NCI-H1092 treated with DMSO at 0.1 percent for 48 hours (cell line): ENCODE results near the gene NRXN2.

Source experiments
- DNase-seq: peaks from one replicate; lab custom pipeline; 2025; lab: John Stamatoyannopoulos, UW

The NRXN2 gene

DNA sequence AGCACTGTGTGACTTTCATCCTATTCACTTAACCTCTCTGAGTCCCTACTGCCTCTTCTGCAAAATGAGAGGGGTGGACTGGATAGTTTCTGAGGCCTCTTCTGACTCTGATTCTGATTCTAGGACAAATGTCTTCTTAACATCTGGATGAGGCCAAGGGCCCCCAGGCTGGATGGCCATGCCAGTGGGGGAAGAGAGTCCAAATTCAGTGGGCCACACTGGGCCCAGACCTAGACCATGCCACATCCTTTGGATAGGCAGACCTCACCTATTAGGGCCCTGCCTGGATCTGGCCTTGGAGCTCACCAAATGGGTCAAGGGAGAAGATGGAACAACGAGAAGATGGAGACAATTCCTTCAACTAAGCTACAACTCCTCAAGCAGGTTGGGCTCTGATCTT lies 24.6 kb downstream of the NRXN2 start:
- no peak for DNase-seq

- DNase-seq = no peak
These were observed 25.2 kb downstream of the NRXN2 start for GRCh38 chr11:64697663-64698375.

DNA sequence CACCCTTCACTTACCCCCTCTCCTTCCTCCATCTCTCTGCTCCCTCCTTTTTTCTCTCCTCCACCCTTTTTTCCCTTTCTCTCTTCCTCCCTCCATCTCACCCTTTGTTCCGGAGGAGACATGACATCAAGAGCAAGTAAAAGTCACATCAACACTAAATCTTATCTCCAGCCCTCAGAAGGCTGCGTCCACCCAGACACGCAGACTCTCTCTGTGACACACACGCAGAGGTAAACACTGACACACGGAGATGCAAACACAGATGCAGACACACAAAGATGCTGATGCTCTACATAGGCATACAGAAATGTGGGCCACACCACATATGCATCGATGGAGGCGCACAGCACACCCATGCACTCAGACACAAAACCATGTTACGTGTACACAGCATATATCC lies 27.0 kb downstream of the NRXN2 start:
- DNase-seq = no peak

- no peak for DNase-seq
These were observed 27.4 kb downstream of the NRXN2 start for GRCh38 chr11:64695548-64695947.

DNA sequence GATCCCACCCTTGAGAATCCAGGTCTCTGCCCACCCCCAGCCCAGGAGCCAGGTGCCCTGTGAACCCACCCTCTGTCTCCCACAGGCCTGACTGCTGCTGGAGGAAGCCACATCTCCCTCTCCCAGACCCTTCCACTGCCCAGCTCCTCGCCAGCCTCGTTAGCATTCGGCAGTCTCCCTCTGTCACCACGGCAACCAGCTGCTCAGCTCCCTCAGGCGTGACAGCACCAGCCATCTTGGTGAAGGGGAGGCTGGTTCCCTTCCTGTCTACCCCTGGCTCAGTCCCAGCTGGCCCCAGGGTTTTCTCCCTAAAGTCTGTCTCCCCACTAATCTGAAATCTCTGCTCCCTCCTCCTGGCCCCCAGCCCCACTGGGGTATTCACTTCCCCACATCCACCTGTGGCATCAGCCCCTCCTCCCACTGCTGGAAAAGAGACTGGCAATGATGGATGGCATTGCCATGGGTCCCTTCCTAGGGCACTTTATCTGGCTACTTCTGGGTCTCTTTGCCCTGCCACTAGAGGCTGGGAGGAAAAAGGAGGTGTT lies 28.1 kb downstream of the NRXN2 start:
- peak; percentile 93 for DNase-seq

DNA sequence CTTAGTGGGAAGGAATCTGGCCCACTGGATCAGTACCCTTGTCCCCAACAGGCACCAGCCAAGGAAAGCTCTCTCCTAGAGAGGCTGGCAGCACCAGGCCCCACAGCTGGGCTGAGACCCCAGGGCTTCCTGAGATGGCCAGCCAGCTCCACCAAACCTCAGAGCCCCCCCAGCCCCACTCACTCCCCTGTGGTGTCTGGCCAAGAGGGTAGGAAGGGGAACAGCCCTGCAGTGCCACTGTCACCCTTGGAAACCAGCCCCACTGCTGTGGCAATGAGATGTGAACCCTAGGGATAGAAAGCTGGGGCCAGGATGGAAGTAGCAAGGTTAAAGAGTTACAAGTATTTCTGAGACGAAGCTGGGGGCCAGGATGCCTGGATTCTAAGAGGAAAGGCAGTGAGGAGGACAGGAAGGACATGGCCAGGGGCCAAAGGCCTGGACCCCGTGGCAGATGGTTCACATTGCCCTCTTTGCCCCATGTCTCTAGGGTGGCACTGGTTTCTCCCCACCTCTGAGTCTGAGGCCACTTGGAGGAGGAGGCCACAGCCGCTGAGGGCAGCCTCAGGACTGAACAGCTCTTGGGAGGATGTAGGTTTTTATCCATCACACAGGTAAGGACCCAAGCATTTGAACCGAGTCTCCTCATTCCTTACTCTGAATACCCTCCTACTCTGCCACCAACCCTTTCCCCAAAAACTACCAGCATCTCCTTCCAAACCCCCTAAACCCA lies 28.8 kb downstream of the NRXN2 start:
- DNase-seq = no peak

- no peak for DNase-seq
These were observed 30.1 kb downstream of the NRXN2 start for GRCh38 chr11:64692764-64693331.

DNA sequence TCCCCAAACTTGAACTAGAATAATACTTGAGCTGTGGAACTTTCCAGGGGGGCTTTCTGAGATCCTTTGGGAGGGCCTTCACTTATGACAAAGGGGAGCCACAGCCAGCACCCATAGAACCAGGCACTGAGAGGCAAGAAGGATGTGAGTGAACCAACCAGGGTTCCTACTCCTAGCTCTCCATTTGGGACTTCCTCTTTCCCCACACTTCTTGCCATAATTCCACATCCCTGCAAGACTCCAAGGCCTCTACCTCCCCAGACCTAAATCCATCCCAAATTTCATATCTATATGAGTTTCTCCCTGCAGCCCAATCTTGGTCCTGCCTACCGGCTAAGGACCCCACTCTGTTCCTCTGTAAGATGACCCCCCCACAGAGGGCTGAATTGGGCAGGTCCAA lies 31.5 kb downstream of the NRXN2 start:
- DNase-seq = no peak

GRCh38 chr11:64690235-64690634 lies 32.8 kb downstream of the NRXN2 start:
- DNase-seq = no peak

DNA sequence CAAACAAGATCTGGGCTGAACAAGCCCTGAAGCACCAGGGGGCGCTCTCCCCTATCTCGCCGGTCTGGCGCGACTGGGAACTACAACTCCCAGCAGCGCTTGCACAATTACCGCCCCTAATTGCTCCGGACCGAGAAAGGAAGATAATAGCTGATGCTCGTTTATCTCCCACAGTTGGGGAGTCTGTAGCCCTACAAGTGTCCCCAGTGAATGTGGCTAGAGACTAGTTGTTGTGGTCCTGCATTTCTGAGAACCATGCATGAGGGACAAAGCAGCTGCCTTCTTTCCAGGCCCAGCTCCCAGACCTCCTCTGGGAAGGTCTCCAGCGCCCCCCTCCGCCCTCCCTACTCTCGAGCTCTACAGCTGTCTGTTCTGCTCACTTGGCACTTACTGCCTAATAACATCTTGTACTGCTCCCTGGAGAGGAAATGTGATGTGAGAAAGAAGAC lies 34.4 kb downstream of the NRXN2 start:
- DNase-seq = peak; percentile 97

DNA sequence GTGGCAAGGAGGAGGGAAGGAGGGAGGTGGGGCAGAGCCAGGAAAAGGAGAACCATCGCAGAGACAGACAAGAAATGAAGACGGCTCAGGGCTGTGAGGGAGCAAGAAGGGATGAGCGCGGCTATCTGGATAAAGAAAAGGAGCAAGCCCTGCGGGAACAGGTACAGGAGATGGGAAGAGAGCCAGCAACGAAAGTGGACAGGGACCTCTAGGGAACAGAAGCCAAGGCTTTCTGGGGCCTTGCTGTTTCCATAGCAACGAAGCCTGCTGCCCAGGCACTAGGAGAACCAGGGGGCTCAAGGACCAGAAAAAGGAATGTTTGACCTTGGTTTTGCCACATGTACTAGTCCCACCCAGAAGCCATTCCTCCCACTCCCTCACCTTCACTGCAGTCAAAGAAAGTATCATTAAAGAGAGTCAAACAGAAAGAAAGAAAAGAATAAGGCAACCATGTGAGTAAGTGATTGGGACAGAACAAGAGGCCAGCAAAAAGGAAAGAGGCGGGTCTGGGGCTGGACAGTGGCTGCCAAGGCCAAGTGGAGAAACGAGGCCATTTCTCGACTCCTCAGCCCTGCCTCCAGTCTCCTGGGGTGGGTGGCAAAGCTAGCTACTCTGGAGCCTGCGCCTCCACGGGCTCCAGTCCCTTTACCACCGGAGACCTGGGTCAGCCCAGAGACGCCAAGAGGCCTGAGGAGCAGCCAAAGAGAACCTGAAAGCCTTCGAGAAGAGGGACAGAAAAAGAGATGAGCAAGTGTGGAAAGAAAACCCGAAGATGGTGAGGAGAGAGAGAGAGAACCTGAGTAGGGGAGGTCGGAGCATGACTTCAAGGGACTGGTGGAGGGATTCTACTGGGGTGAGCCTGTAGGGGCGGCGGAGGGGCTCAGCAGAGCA lies 35.1 kb downstream of the NRXN2 start:
- peak; percentile 26 for DNase-seq

DNA sequence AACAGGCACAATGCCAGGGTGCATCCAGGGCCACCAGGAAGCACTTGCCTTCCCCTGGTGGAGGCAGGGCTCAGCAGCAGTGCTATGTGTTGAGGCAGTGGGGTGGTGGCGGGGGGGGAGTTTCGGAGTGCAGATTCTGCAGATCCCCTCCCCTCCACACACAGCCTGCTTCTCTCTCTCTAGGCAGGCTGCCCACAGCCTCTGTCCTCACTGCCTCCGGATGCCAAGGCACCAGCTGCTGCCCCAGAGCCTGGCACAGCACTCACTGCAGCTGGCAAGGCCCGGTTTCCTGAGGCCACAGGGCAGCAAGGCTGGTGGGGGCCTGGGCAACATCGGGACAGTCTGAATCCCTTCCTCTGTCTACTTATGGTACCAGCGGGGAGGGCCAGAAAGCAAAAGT lies 35.8 kb downstream of the NRXN2 start:
- peak; percentile 25 for DNase-seq

- DNase-seq = no peak
These were observed 36.4 kb downstream of the NRXN2 start for GRCh38 chr11:64686466-64687170.

GRCh38 chr11:64685536-64685935 lies 37.5 kb downstream of the NRXN2 start:
- DNase-seq = no peak

GRCh38 chr11:64684357-64684756 lies 38.6 kb downstream of the NRXN2 start:
- no peak for DNase-seq

DNA sequence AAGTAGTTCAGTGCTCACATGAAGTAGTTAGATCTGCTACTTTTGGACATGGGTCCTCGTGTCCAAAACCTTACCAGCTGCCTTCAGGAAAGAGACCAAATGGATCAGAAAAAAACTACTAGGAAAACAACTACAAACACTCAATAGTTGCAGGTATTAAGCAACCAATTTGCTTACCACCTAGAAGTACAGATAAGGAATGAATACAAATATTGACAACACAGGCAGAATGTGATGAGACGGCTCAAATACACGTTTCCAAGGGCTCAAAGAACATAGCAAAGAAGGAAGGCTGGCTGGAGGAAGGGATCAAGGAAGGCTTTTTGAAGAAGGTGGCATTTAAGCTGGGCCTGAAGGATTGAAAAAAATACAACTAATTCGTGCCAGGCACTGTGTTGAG lies 41.8 kb downstream of the NRXN2 start:
- DNase-seq = no peak

DNA sequence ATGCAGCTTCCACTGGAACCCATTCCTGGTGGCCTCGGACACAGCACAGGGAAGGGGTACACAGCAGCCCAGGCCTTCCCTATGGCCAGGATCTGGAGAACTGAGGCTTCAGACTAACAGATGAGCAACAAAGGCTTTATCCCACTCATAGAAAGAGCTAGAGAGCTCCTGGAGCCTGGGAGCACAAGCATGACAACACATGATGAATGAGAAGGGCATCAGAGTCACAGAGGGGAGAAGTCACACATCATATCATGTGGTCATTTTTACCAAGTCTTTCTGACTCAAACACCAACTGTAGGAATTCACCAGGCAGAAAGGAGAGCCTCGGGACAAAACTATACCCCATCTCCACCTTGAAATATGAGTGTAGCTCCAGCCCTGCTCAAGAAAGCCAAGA lies 43.2 kb downstream of the NRXN2 start:
- DNase-seq = no peak

DNA sequence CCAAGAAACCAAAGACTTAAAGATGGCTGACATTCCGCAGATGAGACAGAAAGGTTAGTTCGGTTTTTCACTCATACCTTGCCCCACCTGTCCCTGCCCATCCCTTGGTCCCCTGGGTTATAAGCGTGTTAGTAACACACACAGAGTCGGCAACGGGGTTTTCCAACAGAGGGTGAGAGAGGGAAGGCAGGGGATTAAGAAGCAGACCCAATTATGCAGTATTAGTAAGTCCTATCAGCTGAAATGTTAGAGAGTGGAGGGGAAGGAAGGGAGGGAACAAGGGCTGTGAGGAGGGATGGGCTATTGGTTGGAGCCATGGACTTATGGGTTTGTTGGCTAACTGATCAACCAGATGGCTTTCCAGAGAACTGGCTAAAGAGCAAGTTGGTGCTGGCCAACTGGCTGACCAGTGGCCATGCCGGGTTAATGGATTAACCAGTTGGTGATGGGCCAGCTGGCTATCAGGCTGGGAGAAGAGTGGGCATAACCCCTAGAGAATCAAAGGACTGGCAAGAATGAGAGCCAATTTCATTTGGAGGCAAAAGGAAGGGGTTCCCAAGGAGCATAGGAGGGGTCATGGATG lies 45.5 kb downstream of the NRXN2 start:
- DNase-seq = no peak

- no peak for DNase-seq
These were observed 46.8 kb downstream of the NRXN2 start for GRCh38 chr11:64676261-64676615.

GRCh38 chr11:64675450-64676260 lies 47.3 kb downstream of the NRXN2 start:
- peak; percentile 23 for DNase-seq
